ENCODE data around the gene UHRF1. TPM values are rescaled to one million over a fixed set of nuclear protein-coding genes. Genes with fewer than 3 reads are reported as not detected.

Gene UHRF1
- total RNA-seq, 3 donors from 2014 or later: 0.32 to 0.66 (median 0.44) TPM

DNA sequence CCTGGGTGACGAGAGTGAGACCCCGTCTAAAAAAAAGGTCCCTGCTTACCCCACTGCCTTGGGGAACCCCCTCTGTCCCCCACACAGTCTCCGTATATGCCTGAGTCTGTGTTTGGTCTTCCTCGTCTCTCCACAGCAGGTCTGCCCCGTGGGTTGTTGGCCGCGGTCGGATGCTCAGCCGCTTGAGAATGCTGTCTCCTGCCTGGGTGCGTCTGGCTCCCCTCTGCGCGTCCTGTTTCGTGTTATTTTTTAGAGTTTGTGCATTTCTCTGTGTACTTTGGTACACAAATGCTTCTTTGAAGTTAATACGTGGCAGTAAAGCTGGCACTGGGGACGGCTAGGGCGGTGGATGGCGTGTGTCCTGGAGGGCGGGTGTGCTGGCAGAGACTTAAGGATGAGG is 94.5 kb downstream of the UHRF1 start:
- Histone ChIP-seq H3K36me3 (no peaks in the 10 kb centered on the region), H3K9me3 (no peaks in the 10 kb centered on the region), H3K27me3 (no peaks in the 10 kb centered on the region), H3K4me1 (peaks cover 0 to 5% of the 10 kb centered on the region in 2 donors), H3K4me3 (no peak overlapping the region), H3K27ac (no peak overlapping the region)
- DNase-seq (ENCODE audit: low spot score in 2 of 2): no peak
- intact Hi-C loops (cut with DNase I; ENCODE audit: low total_unique reads): loop anchor here (5.0 kb wide), 1 partner anchor 1321 kb away; no protein-coding TSS in a partner anchor
- no peak for TF ChIP-seq POLR2AphosphoS5 (IDR thresholded peaks at IDR 0.05)
- no peak for TF ChIP-seq POLR2A (IDR thresholded peaks at IDR 0.05)
- no peak for TF ChIP-seq CTCF (IDR thresholded peaks at IDR 0.05)

DNA sequence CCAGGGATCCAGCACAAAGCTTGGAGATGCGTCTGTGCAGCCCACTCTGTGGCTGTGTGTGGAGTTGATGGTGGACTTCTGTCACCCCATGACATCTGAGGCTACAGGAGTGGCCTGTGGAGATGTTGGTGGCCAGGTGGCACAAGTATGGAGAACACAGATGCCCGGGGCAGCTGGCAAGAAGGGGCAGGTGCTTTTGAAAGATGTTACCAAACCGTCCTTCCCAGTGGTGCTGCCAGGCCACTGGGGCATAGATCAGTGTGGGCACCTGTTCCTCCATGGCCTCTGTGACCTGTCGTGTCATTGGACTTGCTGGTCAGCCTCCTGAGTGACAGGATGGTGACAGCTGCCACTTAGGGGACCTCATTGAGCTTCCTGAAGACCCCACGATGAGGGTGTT is 95.8 kb downstream of the UHRF1 start:
- H3K4me3 ChIP-seq: no peak overlapping the region
- TF ChIP-seq POLR2A (IDR thresholded peaks at IDR 0.05): no peak
- TF ChIP-seq CTCF (IDR thresholded peaks at IDR 0.05): no peak
- TF ChIP-seq POLR2AphosphoS5 (IDR thresholded peaks at IDR 0.05): no peak
- no peak for DNase-seq (ENCODE audit: low spot score in 2 of 2)
- H3K9me3 ChIP-seq: no peaks in the 10 kb centered on the region
- H3K36me3 ChIP-seq: no peaks in the 10 kb centered on the region
- intact Hi-C loops (cut with DNase I; ENCODE audit: low total_unique reads): no loop called here
- no peak overlapping the region for H3K27ac ChIP-seq
- peaks cover 0 to 5% of the 10 kb centered on the region in 2 donors for H3K4me1 ChIP-seq
- no peaks in the 10 kb centered on the region for H3K27me3 ChIP-seq

DNA sequence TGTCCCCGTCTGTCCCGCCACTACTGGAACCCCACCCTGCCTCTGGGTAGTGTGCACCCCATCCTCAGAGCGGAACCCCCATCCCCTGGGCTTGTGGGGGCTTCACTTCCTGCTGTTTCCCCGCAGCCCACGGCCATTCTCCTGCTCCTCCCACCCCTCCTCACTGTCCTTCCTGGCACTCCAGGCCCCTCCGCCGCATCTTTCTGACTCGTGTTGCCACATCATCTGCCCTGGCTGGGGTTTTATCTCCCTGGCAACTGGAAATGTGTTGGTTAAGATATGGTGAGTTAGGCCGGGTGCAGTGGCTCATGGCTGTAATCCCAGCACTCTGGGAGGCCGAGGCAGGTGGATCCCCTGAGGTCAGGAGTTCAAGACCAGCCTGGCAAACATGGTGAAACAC is 96.9 kb downstream of the UHRF1 start:
- Histone ChIP-seq H3K27ac (no peak overlapping the region), H3K4me3 (no peak overlapping the region), H3K4me1 (peaks cover 0 to 5% of the 10 kb centered on the region in 2 donors), H3K27me3 (no peaks in the 10 kb centered on the region), H3K36me3 (no peaks in the 10 kb centered on the region), H3K9me3 (no peaks in the 10 kb centered on the region)
- intact Hi-C loops (cut with DNase I; ENCODE audit: low total_unique reads): no loop called here
- TF ChIP-seq POLR2A (IDR thresholded peaks at IDR 0.05) (no peak), POLR2AphosphoS5 (IDR thresholded peaks at IDR 0.05) (no peak), CTCF (IDR thresholded peaks at IDR 0.05) (no peak)
- DNase-seq (ENCODE audit: low spot score in 2 of 2): no peak

DNA sequence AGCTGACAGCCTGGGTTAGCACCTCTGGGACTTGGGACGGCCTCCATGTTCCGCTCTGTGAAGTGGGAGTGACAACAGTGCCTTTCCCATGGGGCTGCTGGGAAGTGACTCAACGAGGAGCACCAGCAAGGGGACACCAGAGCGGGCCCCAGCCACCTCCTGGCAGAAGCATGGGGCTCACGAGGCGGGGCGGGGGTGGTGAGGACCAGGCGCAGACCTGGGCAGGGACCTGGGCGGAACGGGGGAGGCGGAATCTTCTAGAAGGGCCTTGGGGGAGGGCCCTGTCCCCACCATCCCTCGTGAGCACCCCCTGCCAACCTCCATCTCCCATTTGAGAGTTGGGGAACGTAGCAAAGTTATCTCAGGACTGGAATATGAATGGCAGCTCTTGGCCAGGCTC is 97.5 kb downstream of the UHRF1 start:
- no peak for DNase-seq (ENCODE audit: low spot score in 2 of 2)
- H3K4me3 ChIP-seq: no peak overlapping the region
- intact Hi-C loops (cut with DNase I; ENCODE audit: low total_unique reads): no loop called here

More for the DNA sequence above, 97.5 kb downstream of the UHRF1 start:
- Histone ChIP-seq H3K36me3 (no peaks in the 10 kb centered on the region), H3K27ac (no peak overlapping the region), H3K27me3 (no peaks in the 10 kb centered on the region), H3K4me1 (no peaks in the 10 kb centered on the region), H3K9me3 (no peaks in the 10 kb centered on the region)
- no peak for TF ChIP-seq POLR2AphosphoS5 (IDR thresholded peaks at IDR 0.05)
- no peak for TF ChIP-seq CTCF (IDR thresholded peaks at IDR 0.05)
- no peak for TF ChIP-seq POLR2A (IDR thresholded peaks at IDR 0.05)

Other genes starting within 250 kb of the UHRF1 start
- gene MYDGF, start 239.2 kb upstream of the UHRF1 start, total RNA-seq: 10 to 100 TPM; 36.3 to 55.1 (median 42.1) TPM
- gene DPP9, start 185.7 kb upstream of the UHRF1 start, total RNA-seq: 10 to 100 TPM; 33.6 to 74.1 (median 49.6) TPM
- gene FEM1A, start 117.8 kb upstream of the UHRF1 start, total RNA-seq: 10 to 100 TPM; 10.4 to 17.6 (median 12.5) TPM
- 1 to 10 TPM; 3.5 to 5.2 (median 4.7) TPM for gene TICAM1, start 77.8 kb upstream of the UHRF1 start, total RNA-seq
- gene PLIN3, start 41.8 kb upstream of the UHRF1 start, total RNA-seq: 10 to 100 TPM; 50.1 to 77.3 (median 53.8) TPM
- under 1 TPM in 1 of 3 donors, not detected in 2; 0.64 TPM for gene ARRDC5, start 6.6 kb upstream of the UHRF1 start, total RNA-seq
- gene KDM4B, start 59.6 kb downstream of the UHRF1 start, total RNA-seq: 10 to 100 TPM; 25.0 to 55.3 (median 40.3) TPM

All from breast epithelium (tissue), 4 donors.